ENCODE measurements around the gene MICAL2.

MICAL2 gene

DNA sequence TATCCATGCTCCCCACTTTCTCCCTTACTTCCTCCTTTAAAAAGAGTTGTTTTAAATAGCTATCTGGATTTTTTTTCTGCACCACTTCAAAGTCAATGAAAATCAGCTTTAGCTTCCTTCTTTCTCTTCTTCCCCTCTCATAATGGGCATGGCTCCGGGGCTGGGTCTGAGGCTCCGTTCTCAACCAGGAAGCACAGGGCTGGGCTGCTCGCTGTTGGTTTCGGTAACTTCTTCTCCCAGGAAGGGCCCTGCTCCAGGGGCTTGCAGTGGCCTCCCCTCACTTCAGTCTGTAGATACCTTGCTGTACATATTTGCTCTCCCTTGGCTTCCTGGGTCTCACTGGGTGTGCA is 23.8 kb downstream of the MICAL2 start:
- no peak for TF ChIP-seq RAD21 (IDR thresholded peaks at IDR 0.05; ENCODE audit: low read depth)
- TF ChIP-seq ZBTB7A (IDR thresholded peaks at IDR 0.05; ENCODE audit: low read depth): no peak
- TF ChIP-seq, protein P1, sequence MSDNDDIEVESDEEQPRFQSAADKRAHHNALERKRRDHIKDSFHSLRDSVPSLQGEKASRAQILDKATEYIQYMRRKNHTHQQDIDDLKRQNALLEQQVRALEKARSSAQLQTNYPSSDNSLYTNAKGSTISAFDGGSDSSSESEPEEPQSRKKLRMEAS (IDR thresholded peaks at IDR 0.05): no peak
- TF ChIP-seq, protein P2, sequence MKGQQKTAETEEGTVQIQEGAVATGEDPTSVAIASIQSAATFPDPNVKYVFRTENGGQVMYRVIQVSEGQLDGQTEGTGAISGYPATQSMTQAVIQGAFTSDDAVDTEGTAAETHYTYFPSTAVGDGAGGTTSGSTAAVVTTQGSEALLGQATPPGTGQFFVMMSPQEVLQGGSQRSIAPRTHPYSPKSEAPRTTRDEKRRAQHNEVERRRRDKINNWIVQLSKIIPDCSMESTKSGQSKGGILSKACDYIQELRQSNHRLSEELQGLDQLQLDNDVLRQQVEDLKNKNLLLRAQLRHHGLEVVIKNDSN (IDR thresholded peaks at IDR 0.05): no peak
- TF ChIP-seq TCF12 (IDR thresholded peaks at IDR 0.05; ENCODE audit: low read depth): no peak
- no peak for TF ChIP-seq NFIC (IDR thresholded peaks at IDR 0.05)
- no peak for TF ChIP-seq YY1 (IDR thresholded peaks at IDR 0.05; ENCODE audit: low read depth)
- no peak for TF ChIP-seq TEAD4 (IDR thresholded peaks at IDR 0.05)
- no peak for TF ChIP-seq CEBPB (IDR thresholded peaks at IDR 0.05)
- no peak for TF ChIP-seq FOXM1 (IDR thresholded peaks at IDR 0.05; ENCODE audit: borderline replicate concordance, low read depth)
- no peak for TF ChIP-seq EGR1 (IDR thresholded peaks at IDR 0.05)
- TF ChIP-seq EP300 (IDR thresholded peaks at IDR 0.05; ENCODE audit: borderline replicate concordance): no peak
- TF ChIP-seq TAF1 (IDR thresholded peaks at IDR 0.05; ENCODE audit: low read depth): no peak
- no peak for TF ChIP-seq REST (IDR thresholded peaks at IDR 0.05; ENCODE audit: low read depth)

- TF ChIP-seq YY1 (IDR thresholded peaks at IDR 0.05; ENCODE audit: low read depth) (no peak), EGR1 (IDR thresholded peaks at IDR 0.05) (no peak), NFIC (IDR thresholded peaks at IDR 0.05) (no peak), REST (IDR thresholded peaks at IDR 0.05; ENCODE audit: low read depth) (no peak), TEAD4 (IDR thresholded peaks at IDR 0.05) (no peak), CREB1 (IDR thresholded peaks at IDR 0.05; ENCODE audit: low read depth) (no peak), FOXM1 (IDR thresholded peaks at IDR 0.05; ENCODE audit: borderline replicate concordance, low read depth) (no peak), CEBPB (IDR thresholded peaks at IDR 0.05) (no peak), ZBTB7A (IDR thresholded peaks at IDR 0.05; ENCODE audit: low read depth) (no peak), TCF12 (IDR thresholded peaks at IDR 0.05; ENCODE audit: low read depth) (no peak), EP300 (IDR thresholded peaks at IDR 0.05; ENCODE audit: borderline replicate concordance) (no peak), RAD21 (IDR thresholded peaks at IDR 0.05; ENCODE audit: low read depth) (no peak), TAF1 (IDR thresholded peaks at IDR 0.05; ENCODE audit: low read depth) (no peak)
- TF ChIP-seq, protein P2 (IDR thresholded peaks at IDR 0.05): no peak
- TF ChIP-seq, protein P1 (IDR thresholded peaks at IDR 0.05): no peak
These were observed 24.8 kb downstream of the MICAL2 start for GRCh38 chr11:12135185-12135584.

- no peak for TF ChIP-seq CREB1 (IDR thresholded peaks at IDR 0.05; ENCODE audit: low read depth)
- TF ChIP-seq NFIC (IDR thresholded peaks at IDR 0.05): no peak
- TF ChIP-seq FOXM1 (IDR thresholded peaks at IDR 0.05; ENCODE audit: borderline replicate concordance, low read depth): no peak
- TF ChIP-seq YY1 (IDR thresholded peaks at IDR 0.05; ENCODE audit: low read depth): no peak
- no peak for TF ChIP-seq ZBTB7A (IDR thresholded peaks at IDR 0.05; ENCODE audit: low read depth)
- no peak for TF ChIP-seq TCF12 (IDR thresholded peaks at IDR 0.05; ENCODE audit: low read depth)
- no peak for TF ChIP-seq EP300 (IDR thresholded peaks at IDR 0.05; ENCODE audit: borderline replicate concordance)
These were observed 26.8 kb downstream of the MICAL2 start for GRCh38 chr11:12137005-12137690.

- TF ChIP-seq TAF1 (IDR thresholded peaks at IDR 0.05; ENCODE audit: low read depth) (no peak), REST (IDR thresholded peaks at IDR 0.05; ENCODE audit: low read depth) (no peak), NFIC (IDR thresholded peaks at IDR 0.05) (no peak), ZBTB7A (IDR thresholded peaks at IDR 0.05; ENCODE audit: low read depth) (no peak), YY1 (IDR thresholded peaks at IDR 0.05; ENCODE audit: low read depth) (no peak), TCF12 (IDR thresholded peaks at IDR 0.05; ENCODE audit: low read depth) (no peak), CREB1 (IDR thresholded peaks at IDR 0.05; ENCODE audit: low read depth) (no peak), RAD21 (IDR thresholded peaks at IDR 0.05; ENCODE audit: low read depth) (no peak), EP300 (IDR thresholded peaks at IDR 0.05; ENCODE audit: borderline replicate concordance) (no peak), TEAD4 (IDR thresholded peaks at IDR 0.05) (no peak)
- TF ChIP-seq, protein P1 (IDR thresholded peaks at IDR 0.05): no peak
- TF ChIP-seq, protein P2 (IDR thresholded peaks at IDR 0.05): no peak
These were observed 27.7 kb downstream of the MICAL2 start for GRCh38 chr11:12137938-12138731.

Data from Ishikawa (cell line).